ENCODE results near the gene KTN1. TPM values are rescaled to one million over a fixed set of nuclear protein-coding genes. Genes with fewer than 3 reads are reported as not detected.
A peak's percentile ranks its signal among the peaks of the same experiment; 100 is the strongest.

Gene KTN1
- total and polyA plus RNA-seq, 7 donors, result 218 to 607 (median 279) TPM

GRCh38 chr14:55599250-55599879 lies 19.4 kb downstream of the KTN1 start:
- TF ChIP-seq, protein P1, sequence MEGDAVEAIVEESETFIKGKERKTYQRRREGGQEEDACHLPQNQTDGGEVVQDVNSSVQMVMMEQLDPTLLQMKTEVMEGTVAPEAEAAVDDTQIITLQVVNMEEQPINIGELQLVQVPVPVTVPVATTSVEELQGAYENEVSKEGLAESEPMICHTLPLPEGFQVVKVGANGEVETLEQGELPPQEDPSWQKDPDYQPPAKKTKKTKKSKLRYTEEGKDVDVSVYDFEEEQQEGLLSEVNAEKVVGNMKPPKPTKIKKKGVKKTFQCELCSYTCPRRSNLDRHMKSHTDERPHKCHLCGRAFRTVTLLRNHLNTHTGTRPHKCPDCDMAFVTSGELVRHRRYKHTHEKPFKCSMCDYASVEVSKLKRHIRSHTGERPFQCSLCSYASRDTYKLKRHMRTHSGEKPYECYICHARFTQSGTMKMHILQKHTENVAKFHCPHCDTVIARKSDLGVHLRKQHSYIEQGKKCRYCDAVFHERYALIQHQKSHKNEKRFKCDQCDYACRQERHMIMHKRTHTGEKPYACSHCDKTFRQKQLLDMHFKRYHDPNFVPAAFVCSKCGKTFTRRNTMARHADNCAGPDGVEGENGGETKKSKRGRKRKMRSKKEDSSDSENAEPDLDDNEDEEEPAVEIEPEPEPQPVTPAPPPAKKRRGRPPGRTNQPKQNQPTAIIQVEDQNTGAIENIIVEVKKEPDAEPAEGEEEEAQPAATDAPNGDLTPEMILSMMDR (IDR thresholded peaks at IDR 0.05), result no peak
- no peaks in the 10 kb centered on the region for H3K36me3 ChIP-seq (ENCODE audit: insufficient read depth in 1 of 2, low read depth in 1 of 2)
- peaks cover 53% of the 10 kb centered on the region for H3K4me1 ChIP-seq
- no peak for ATAC-seq
- 71 to 87% (median 85%) methylated on average over 14 of the region's 14 CpGs for WGBS, 3 donors
- H3K27me3 ChIP-seq (ENCODE audit: insufficient read depth in 3 of 3, low read length in 2 of 3), result no peaks in the 10 kb centered on the region
- peak; percentile 34 to 65 for DNase-seq
- peak overlapping the region; percentile 71 for H3K27ac ChIP-seq
- intact Hi-C loops (cut with DNase I), result no loop called here
- H3K9me3 ChIP-seq, result peaks cover 16% of the 10 kb centered on the region
- no peak overlapping the region for H3K4me3 ChIP-seq

DNA sequence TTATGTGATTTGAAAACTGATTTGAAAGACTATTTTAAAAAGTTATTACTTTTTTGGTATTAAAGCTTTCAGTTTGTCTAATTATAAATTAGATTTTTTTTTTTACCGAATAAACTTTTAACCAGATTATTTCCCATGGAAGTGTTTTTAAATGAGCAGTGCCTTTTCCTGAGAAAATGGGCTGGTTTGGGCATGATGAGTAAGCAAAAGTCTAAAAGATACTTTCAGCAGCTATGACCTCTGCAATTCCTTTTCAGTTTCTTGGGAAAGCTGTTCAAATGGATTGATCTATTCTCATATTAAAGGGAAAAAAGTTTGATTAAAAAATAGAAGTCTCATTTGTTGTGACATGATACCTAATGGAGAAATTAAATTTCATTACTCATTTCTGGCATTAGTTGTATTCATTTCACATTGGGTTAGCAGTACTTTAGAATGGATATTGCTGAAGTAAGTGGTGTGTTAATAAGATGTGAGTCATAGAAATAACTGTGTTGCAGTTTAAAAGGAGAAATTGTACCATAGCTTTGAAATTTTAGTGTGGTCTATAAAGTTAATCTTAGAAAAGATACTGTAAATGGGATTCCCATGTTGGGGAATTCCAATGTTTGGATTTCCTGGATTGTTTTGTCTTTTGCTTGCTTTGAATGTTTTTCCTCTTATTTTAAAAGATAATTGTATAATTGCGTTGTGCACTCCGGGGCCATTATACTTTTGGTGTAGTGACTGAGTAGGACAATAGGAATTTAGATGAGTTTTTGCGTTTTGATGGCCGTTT lies 21.0 kb downstream of the KTN1 start:
- Histone ChIP-seq H3K36me3 (ENCODE audit: insufficient read depth in 1 of 2, low read depth in 1 of 2) (no peaks in the 10 kb centered on the region), H3K4me1 (peaks cover 59% of the 10 kb centered on the region), H3K27me3 (ENCODE audit: insufficient read depth in 3 of 3, low read length in 2 of 3) (no peaks in the 10 kb centered on the region), H3K27ac (peak overlapping the region; percentile 71), H3K9me3 (peaks cover 16% of the 10 kb centered on the region), H3K4me3 (no peak overlapping the region)
- intact Hi-C loops (cut with DNase I), result no loop called here
- DNase-seq (no peak), ATAC-seq (peak; percentile 73 to 86 (median 80))
- TF ChIP-seq, protein P1 (IDR thresholded peaks at IDR 0.05), result no peak
- WGBS, 3 donors, result 80 to 83% (median 83%) methylated on average over 5 of the region's 5 CpGs

DNA sequence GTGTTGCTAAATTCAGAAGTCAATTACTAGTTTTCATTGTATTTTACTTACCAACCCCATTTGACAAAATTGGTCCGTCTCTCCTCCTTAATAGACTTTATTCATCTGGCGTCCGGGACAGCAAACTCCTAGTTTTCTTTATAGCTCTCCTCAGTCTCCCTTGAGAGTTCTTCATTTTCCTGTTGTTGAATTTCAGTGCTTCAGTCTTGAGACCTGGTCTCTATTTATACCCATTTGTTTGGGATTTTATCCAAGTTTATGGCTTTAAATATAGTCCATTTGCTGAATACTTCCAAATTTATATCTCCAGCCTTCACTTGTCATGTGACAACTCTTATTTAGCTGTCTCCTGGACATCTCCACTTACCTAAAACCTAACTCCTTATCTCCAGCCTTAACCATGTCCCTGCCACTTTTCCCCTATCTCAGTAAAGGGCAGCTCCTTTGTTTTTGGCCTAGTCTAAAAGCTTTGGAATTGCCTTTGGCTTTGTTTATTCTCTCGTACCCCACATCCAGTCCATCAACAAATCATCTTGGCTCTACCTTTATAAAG lies 23.5 kb downstream of the KTN1 start:
- intact Hi-C loops (cut with DNase I), result loop anchor here in 1 of 2 donors (2.0 kb wide), 1 partner anchor 19 kb away; no protein-coding TSS in a partner anchor
- Histone ChIP-seq H3K27ac (peak overlapping the region; percentile 67), H3K9me3 (peaks cover 12% of the 10 kb centered on the region), H3K4me3 (peak overlapping the region; percentile 3), H3K27me3 (ENCODE audit: insufficient read depth in 3 of 3, low read length in 2 of 3) (no peaks in the 10 kb centered on the region), H3K36me3 (ENCODE audit: insufficient read depth in 1 of 2, low read depth in 1 of 2) (no peaks in the 10 kb centered on the region), H3K4me1 (peaks cover 84% of the 10 kb centered on the region)
- ATAC-seq, result peak in 1 of 4 donors; percentile 25
- WGBS, 3 donors, result 21 to 41% (median 27%) methylated on average over 4 of the region's 4 CpGs
- TF ChIP-seq, protein P1 (IDR thresholded peaks at IDR 0.05), result no peak
- DNase-seq, result no peak

GRCh38 chr14:55604488-55604887 lies 24.5 kb downstream of the KTN1 start:
- TF ChIP-seq, protein P1 (IDR thresholded peaks at IDR 0.05), result no peak
- H3K9me3 ChIP-seq, result peaks cover 3% of the 10 kb centered on the region
- no peak for ATAC-seq
- intact Hi-C loops (cut with DNase I), result no loop called here
- peaks cover 92% of the 10 kb centered on the region for H3K4me1 ChIP-seq
- H3K4me3 ChIP-seq, result no peak overlapping the region
- no peaks in the 10 kb centered on the region for H3K27me3 ChIP-seq (ENCODE audit: insufficient read depth in 3 of 3, low read length in 2 of 3)
- H3K27ac ChIP-seq, result peak overlapping the region; percentile 67
- DNase-seq, result no peak
- no peaks in the 10 kb centered on the region for H3K36me3 ChIP-seq (ENCODE audit: insufficient read depth in 1 of 2, low read depth in 1 of 2)

Measured in psoas muscle (tissue), 8 donors.